ENCODE results near the gene SETDB2. TPM values are rescaled to one million over a fixed set of nuclear protein-coding genes. Genes with fewer than 3 reads are reported as not detected.
A peak's percentile ranks its signal among the peaks of the same experiment; 100 is the strongest.

Gene SETDB2
- total RNA-seq, 1 experiment from 2014 or later, result 4.9 TPM

DNA sequence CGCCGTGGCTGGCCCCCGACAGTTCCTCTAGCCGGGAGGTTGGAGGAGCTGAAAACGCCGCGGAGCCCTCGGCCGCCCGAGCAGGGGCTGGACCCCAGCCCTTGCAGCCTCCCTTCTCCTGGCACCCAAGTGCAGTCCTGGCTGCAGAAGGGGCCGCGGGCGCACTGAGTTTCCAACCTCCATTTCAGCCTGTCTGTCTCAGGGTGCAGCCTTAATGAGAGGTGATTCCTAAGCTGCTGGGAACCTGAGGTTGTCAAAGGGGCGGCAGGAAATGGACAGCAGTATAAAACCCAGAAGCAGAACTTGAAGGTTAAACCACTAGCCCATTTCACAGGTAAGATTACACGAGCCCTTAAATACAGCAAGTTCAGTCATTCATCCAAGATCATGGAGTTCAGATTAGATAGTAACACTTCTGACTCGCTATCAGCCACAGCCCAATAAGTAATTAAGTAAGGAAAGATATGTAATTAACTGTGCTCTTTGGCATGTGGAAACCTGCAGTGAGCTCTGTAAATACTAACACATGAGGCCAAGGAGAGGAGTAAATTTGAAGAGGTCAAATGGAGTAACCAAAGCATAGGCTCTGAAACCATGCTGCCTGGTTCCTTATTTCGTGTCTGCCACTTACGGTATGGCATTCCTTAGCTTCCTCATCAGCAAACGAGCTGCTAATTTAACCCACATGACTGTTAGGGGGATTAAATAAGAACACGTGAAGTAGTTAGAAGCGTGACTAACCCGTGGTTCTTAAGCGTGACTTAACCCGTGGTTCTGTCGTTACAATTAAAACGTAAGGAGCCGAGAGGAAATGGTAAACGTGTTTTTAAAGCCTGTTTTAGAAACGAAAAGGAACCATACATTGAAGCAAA is 686 bp downstream of the SETDB2 start:
- CTCF ChIA-PET, result interaction anchor here (1.1 to 1.6 kb wide), 5 partner anchors 44 to 348 kb away, joined by 3 to 4 read pairs (median 3); partner anchors contain the start of gene KPNA3
- Mint-ChIP-seq H3K27ac (ENCODE audit: unreplicated experiment) (peak overlapping the region; percentile 81), H3K4me1 (ENCODE audit: low read depth, unreplicated experiment) (peaks cover 9% of the 10 kb centered on the region), H3K27me3 (ENCODE audit: unreplicated experiment) (no peaks in the 10 kb centered on the region), H3K36me3 (ENCODE audit: insufficient read depth, unreplicated experiment) (peaks cover 35% of the 10 kb centered on the region), H3K4me3 (ENCODE audit: low read depth, unreplicated experiment) (peak overlapping the region; percentile 80), H3K9me3 (ENCODE audit: low read depth, unreplicated experiment) (no peaks in the 10 kb centered on the region)
- TF ChIP-seq CTCF (IDR thresholded peaks at IDR 0.05; ENCODE audit: unreplicated experiment), result no peak
- peak; percentile 2 for DNase-seq
- BruUV-seq (replicated peaks), result TSS peak; percentile 64
- intact Hi-C loops (cut with micrococcal nuclease; ENCODE audit: unreplicated experiment), result no loop called here

DNA sequence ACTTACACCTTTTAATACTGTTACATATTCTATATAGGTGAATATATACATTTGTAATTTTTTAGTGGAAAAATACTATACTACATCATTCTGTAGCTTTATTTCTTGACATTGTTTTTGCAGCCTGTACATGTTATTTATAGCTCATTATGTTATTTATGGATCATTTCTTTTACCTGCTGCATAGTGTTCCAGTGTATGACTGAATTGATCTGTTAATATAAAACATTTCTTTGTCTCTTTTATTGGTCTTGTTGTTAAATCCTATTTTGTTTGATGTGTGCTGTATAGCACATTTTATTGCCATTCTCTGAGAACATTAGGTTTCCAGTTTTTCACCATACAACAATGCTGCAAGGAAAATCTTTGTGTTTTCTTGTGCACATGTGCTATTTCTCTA is 2.4 kb downstream of the SETDB2 start:
- no peaks in the 10 kb centered on the region for H3K9me3 Mint-ChIP-seq (ENCODE audit: low read depth, unreplicated experiment)
- intact Hi-C loops (cut with micrococcal nuclease; ENCODE audit: unreplicated experiment), result no loop called here
- no TSS peak for BruUV-seq (replicated peaks)
- H3K27me3 Mint-ChIP-seq (ENCODE audit: unreplicated experiment), result no peaks in the 10 kb centered on the region
- H3K36me3 Mint-ChIP-seq (ENCODE audit: insufficient read depth, unreplicated experiment), result peaks cover 35% of the 10 kb centered on the region
- DNase-seq, result no peak
- CTCF ChIA-PET, result no interaction called here
- H3K4me3 Mint-ChIP-seq (ENCODE audit: low read depth, unreplicated experiment), result peak overlapping the region; percentile 80
- peak overlapping the region; percentile 81 for H3K27ac Mint-ChIP-seq (ENCODE audit: unreplicated experiment)
- H3K4me1 Mint-ChIP-seq (ENCODE audit: low read depth, unreplicated experiment), result peaks cover 9% of the 10 kb centered on the region
- no peak for TF ChIP-seq CTCF (IDR thresholded peaks at IDR 0.05; ENCODE audit: unreplicated experiment)

DNA sequence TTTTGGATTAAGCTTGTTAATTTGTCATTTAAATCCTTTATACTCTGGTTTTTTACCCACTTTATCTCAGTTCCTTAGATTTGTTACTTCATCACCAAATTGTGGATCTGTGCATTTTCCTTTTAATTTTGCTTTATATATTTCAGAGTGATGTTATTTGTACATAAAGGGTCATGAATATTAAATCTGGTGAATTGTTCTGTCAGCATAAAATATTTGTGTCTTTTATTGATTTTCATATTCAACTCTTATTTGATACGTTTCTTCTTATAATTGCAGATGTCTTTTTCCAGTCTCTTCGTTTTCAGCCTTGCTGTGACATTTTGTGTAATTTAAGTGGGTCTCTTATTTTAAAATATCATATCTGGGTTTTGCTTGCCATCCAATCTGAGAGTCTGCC is 4.7 kb downstream of the SETDB2 start:
- Mint-ChIP-seq H3K4me3 (ENCODE audit: low read depth, unreplicated experiment) (no peak overlapping the region), H3K27me3 (ENCODE audit: unreplicated experiment) (no peaks in the 10 kb centered on the region), H3K27ac (ENCODE audit: unreplicated experiment) (no peak overlapping the region), H3K4me1 (ENCODE audit: low read depth, unreplicated experiment) (peaks cover 9% of the 10 kb centered on the region), H3K9me3 (ENCODE audit: low read depth, unreplicated experiment) (no peaks in the 10 kb centered on the region), H3K36me3 (ENCODE audit: insufficient read depth, unreplicated experiment) (peaks cover 27% of the 10 kb centered on the region)
- intact Hi-C loops (cut with micrococcal nuclease; ENCODE audit: unreplicated experiment), result no loop called here
- TF ChIP-seq CTCF (IDR thresholded peaks at IDR 0.05; ENCODE audit: unreplicated experiment), result no peak
- CTCF ChIA-PET, result no interaction called here
- no peak for DNase-seq
- BruUV-seq (replicated peaks), result no TSS peak

GRCh38 chr13:49450105-49450819 is 6.2 kb downstream of the SETDB2 start:
- BruUV-seq (replicated peaks), result no TSS peak
- Mint-ChIP-seq H3K9me3 (ENCODE audit: low read depth, unreplicated experiment) (no peaks in the 10 kb centered on the region), H3K36me3 (ENCODE audit: insufficient read depth, unreplicated experiment) (peaks cover 12% of the 10 kb centered on the region), H3K4me1 (ENCODE audit: low read depth, unreplicated experiment) (peaks cover 9% of the 10 kb centered on the region), H3K27me3 (ENCODE audit: unreplicated experiment) (no peaks in the 10 kb centered on the region), H3K4me3 (ENCODE audit: low read depth, unreplicated experiment) (no peak overlapping the region), H3K27ac (ENCODE audit: unreplicated experiment) (no peak overlapping the region)
- DNase-seq, result no peak
- TF ChIP-seq CTCF (IDR thresholded peaks at IDR 0.05; ENCODE audit: unreplicated experiment), result no peak
- CTCF ChIA-PET, result no interaction called here
- intact Hi-C loops (cut with micrococcal nuclease; ENCODE audit: unreplicated experiment), result no loop called here
